A673 (cell line): ENCODE data around the gene TRPV4. TPM values are rescaled to one million over a fixed set of nuclear protein-coding genes. Genes with fewer than 3 reads are reported as not detected.
A peak's percentile ranks its signal among the peaks of the same experiment; 100 is the strongest.

Source experiments
- BruUV-seq: library from RNA; stranded (reverse); fragments of 400-500 nt; replicated peaks from 2 replicates; lab custom pipeline; 2021; lab: Mats Ljungman, UMichigan
- CTCF ChIA-PET: fragments of 300-600 bp; sonication (Branson Sonifier 250); formaldehyde crosslinking; loops from one replicate; lab custom pipeline; 2022; ENCODE audit warnings: antibody characterized with exemption; lab: Charles Lee
- POLR2A ChIA-PET: fragments of 300-600 bp; sonication (Branson Sonifier 250); formaldehyde crosslinking; loops from one replicate; lab custom pipeline; 2022; ENCODE audit warnings: antibody characterized with exemption; ENCODE audit not compliant: low non-redundant PET; lab: Charles Lee
- DNase-seq: peaks from one replicate; pipeline ENCODE4 v3.0.0-alpha.2; 2015; ENCODE audit warnings: low spot score
- H3K27ac ChIP-seq: fragments of 200-600 bp; sonication (generic); 2 replicates; pipeline ENCODE4 v1.5.1; 2016; ENCODE audit warnings: mixed run types, low read depth, mild to moderate bottlenecking, mixed read lengths, antibody characterized with exemption, low read length; ENCODE audit not compliant: poor library complexity, severe bottlenecking
- H3K27me3 ChIP-seq: fragments of 200-600 bp; sonication (generic); replicated peaks from 2 replicates; pipeline ENCODE4 v1.6.1; 2017; ENCODE audit warnings: mixed run types, low read depth, mild to moderate bottlenecking, mixed read lengths, antibody characterized with exemption, low read length; ENCODE audit not compliant: insufficient read depth, poor library complexity
- H3K36me3 ChIP-seq: fragments of 200-600 bp; sonication (generic); 2 replicates; pipeline ENCODE4 v1.6.1; 2016; ENCODE audit warnings: mixed run types, mild to moderate bottlenecking, mixed read lengths, antibody characterized with exemption, low read length; ENCODE audit not compliant: insufficient read depth, poor library complexity, severe bottlenecking
- H3K4me1 ChIP-seq: fragments of 200-600 bp; sonication (generic); 2 replicates; pipeline ENCODE4 v1.6.1; 2017; ENCODE audit warnings: mixed run types, mild to moderate bottlenecking, mixed read lengths, antibody characterized with exemption, low read length; ENCODE audit not compliant: insufficient read depth, poor library complexity, severe bottlenecking
- H3K4me3 ChIP-seq: fragments of 200-600 bp; sonication (generic); 2 replicates; pipeline ENCODE4 v1.5.1; 2016; ENCODE audit warnings: low read depth, mixed run types, mild to moderate bottlenecking, mixed read lengths, low read length; ENCODE audit not compliant: poor library complexity, severe bottlenecking
- H3K9me3 ChIP-seq: fragments of 200-600 bp; sonication (generic); 2 replicates; pipeline ENCODE4 v1.6.1; 2016; ENCODE audit warnings: mixed run types, low read depth, mild to moderate bottlenecking, mixed read lengths, antibody characterized with exemption, low read length; ENCODE audit not compliant: poor library complexity, severe bottlenecking
- EZH2 ChIP-seq: fragments of 200-600 bp; sonication (generic); IDR thresholded peaks from 2 replicates; pipeline ENCODE4 v1.6.1; 2017; ENCODE audit warnings: borderline replicate concordance, low read depth, mild to moderate bottlenecking, mixed read lengths, antibody characterized with exemption, low read length; ENCODE audit not compliant: poor library complexity, severe bottlenecking
- intact Hi-C: fragments of 100-400 bp; cut with micrococcal nuclease; formaldehyde crosslinking; loops from one replicate; pipeline ENCODE4 v1.10.0; 2022; ENCODE audit not compliant: unreplicated experiment
- total RNA-seq: library from RNA; stranded (reverse); gene quantifications from 2 replicates; pipeline ENCODE4 v1.2.3, GENCODE V29; 2021
- TF ChIP-seq, protein P1 (sequence below): fragments of 300-800, 200-600 bp; sonication (generic); conservative IDR thresholded peaks from 2 replicates; pipeline ENCODE4 v1.5.1; 2017; ENCODE audit warnings: low read depth, mild to moderate bottlenecking, antibody characterized with exemption, low read length, moderate library complexity, mixed read lengths

The TRPV4 gene
- total RNA-seq, 1 experiment from 2014 or later: 0.11 TPM

GRCh38 chr12:109807954-109808643 lies 25.1 kb downstream of the TRPV4 start:
- Histone ChIP-seq H3K4me1 (no peaks in the 10 kb centered on the region), H3K27me3 (no peaks in the 10 kb centered on the region), H3K4me3 (no peak overlapping the region), H3K9me3 (no peaks in the 10 kb centered on the region), H3K27ac (no peak overlapping the region), H3K36me3 (no peaks in the 10 kb centered on the region)
- POLR2A ChIA-PET: no interaction called here
- DNase-seq: no peak
- intact Hi-C loops: no loop called here
- TF ChIP-seq EZH2: no peak
- TF ChIP-seq, protein P1, sequence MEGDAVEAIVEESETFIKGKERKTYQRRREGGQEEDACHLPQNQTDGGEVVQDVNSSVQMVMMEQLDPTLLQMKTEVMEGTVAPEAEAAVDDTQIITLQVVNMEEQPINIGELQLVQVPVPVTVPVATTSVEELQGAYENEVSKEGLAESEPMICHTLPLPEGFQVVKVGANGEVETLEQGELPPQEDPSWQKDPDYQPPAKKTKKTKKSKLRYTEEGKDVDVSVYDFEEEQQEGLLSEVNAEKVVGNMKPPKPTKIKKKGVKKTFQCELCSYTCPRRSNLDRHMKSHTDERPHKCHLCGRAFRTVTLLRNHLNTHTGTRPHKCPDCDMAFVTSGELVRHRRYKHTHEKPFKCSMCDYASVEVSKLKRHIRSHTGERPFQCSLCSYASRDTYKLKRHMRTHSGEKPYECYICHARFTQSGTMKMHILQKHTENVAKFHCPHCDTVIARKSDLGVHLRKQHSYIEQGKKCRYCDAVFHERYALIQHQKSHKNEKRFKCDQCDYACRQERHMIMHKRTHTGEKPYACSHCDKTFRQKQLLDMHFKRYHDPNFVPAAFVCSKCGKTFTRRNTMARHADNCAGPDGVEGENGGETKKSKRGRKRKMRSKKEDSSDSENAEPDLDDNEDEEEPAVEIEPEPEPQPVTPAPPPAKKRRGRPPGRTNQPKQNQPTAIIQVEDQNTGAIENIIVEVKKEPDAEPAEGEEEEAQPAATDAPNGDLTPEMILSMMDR: no peak
- CTCF ChIA-PET: interaction anchor here (0.6 kb wide), 1 partner anchor 331 kb away, joined by 3 read pairs; the partner anchor contains the start of gene UBE3B
- BruUV-seq: no TSS peak

GRCh38 chr12:109804820-109805761 lies 28.1 kb downstream of the TRPV4 start:
- H3K9me3 ChIP-seq: no peaks in the 10 kb centered on the region
- CTCF ChIA-PET: interaction anchor here (0.5 to 1.6 kb wide), 4 partner anchors 40 to 386 kb away, joined by 3 to 5 read pairs (median 4); no protein-coding TSS in a partner anchor
- no peaks in the 10 kb centered on the region for H3K36me3 ChIP-seq
- DNase-seq: peak; percentile 62
- intact Hi-C loops: loop anchor here (1.0 kb wide), 2 partner anchors 40 to 75 kb away; partner anchors contain the start of gene GLTP
- POLR2A ChIA-PET: no interaction called here
- TF ChIP-seq EZH2: no peak
- TF ChIP-seq, protein P1: peak; percentile 93
- no peak overlapping the region for H3K27ac ChIP-seq
- no TSS peak for BruUV-seq
- H3K27me3 ChIP-seq: no peaks in the 10 kb centered on the region
- H3K4me3 ChIP-seq: no peak overlapping the region
- no peaks in the 10 kb centered on the region for H3K4me1 ChIP-seq

- Histone ChIP-seq H3K36me3 (no peaks in the 10 kb centered on the region), H3K9me3 (no peaks in the 10 kb centered on the region), H3K27me3 (no peaks in the 10 kb centered on the region), H3K4me3 (no peak overlapping the region), H3K27ac (no peak overlapping the region), H3K4me1 (no peaks in the 10 kb centered on the region)
- intact Hi-C loops: no loop called here
- POLR2A ChIA-PET: no interaction called here
- no TSS peak for BruUV-seq
- CTCF ChIA-PET: interaction anchor here (1.2 kb wide), 1 partner anchor 42 kb away, joined by 5 read pairs; no protein-coding TSS in a partner anchor
- DNase-seq: no peak
- TF ChIP-seq, protein P1: no peak
- no peak for TF ChIP-seq EZH2
These were observed 29.5 kb downstream of the TRPV4 start for GRCh38 chr12:109803678-109804077.
